Endothelial cell of umbilical vein (primary cell): ENCODE data around the gene PARVA.

ENCODE experiments used
- EZH2 ChIP-seq: IDR thresholded peaks from 2 replicates; pipeline ENCODE4 v1.6.1; 2012; ENCODE audit warnings: borderline replicate concordance, low read depth, mild to moderate bottlenecking, moderate library complexity, low read length, inconsistent platforms; ENCODE audit not compliant: severe bottlenecking
- POLR2A ChIP-seq: IDR thresholded peaks from 2 replicates; pipeline ENCODE4 v1.6.1; 2012; ENCODE audit warnings: low read depth, mild to moderate bottlenecking, control low read depth, low read length
- TF ChIP-seq, protein P1 (sequence below), 2 donors: IDR thresholded peaks; 1 replicate in 1 of 2; 2 replicates in 1 of 2; pipeline ENCODE4 v1.5.1; 2011; ENCODE audit warnings: low read length in 2 of 2, mild to moderate bottlenecking in 2 of 2, moderate library complexity in 2 of 2, control low read depth in 1 of 2, inconsistent platforms in 1 of 2, low read depth in 1 of 2; ENCODE audit not compliant: insufficient read depth in 1 of 2; ENCODE audit errors: extremely low read depth in 1 of 2

DNA sequence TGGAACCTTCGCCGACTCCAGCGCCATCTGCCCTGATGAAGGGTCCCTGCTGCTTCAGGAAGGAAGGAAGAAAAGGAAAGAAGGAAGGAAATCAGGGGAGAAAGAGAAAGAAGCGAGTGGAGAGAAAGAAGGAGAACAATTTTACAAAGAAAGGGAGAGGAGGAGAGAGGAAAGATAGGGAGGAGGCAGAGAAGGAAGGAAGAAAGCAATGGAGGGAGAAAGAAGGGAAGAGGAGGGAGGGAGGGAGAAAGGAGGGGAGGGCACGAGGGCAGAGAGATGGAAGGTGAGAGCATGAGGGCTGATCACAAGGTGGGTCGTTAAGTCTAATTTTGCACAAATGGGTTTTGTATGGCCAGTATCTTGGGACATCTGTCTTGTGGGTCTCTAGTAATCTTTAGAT, 39.2 kb downstream of the PARVA start:
- TF ChIP-seq POLR2A (no peak), EZH2 (no peak)
- TF ChIP-seq, protein P1, sequence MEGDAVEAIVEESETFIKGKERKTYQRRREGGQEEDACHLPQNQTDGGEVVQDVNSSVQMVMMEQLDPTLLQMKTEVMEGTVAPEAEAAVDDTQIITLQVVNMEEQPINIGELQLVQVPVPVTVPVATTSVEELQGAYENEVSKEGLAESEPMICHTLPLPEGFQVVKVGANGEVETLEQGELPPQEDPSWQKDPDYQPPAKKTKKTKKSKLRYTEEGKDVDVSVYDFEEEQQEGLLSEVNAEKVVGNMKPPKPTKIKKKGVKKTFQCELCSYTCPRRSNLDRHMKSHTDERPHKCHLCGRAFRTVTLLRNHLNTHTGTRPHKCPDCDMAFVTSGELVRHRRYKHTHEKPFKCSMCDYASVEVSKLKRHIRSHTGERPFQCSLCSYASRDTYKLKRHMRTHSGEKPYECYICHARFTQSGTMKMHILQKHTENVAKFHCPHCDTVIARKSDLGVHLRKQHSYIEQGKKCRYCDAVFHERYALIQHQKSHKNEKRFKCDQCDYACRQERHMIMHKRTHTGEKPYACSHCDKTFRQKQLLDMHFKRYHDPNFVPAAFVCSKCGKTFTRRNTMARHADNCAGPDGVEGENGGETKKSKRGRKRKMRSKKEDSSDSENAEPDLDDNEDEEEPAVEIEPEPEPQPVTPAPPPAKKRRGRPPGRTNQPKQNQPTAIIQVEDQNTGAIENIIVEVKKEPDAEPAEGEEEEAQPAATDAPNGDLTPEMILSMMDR (IDR thresholded peaks at IDR 0.05; ENCODE audit: extremely low read depth in 1 of 2, insufficient read depth in 1 of 2, low read depth in 1 of 2, low read length in 2 of 2): no peak
